ENCODE data around the gene NR4A3.

Gene NR4A3

DNA sequence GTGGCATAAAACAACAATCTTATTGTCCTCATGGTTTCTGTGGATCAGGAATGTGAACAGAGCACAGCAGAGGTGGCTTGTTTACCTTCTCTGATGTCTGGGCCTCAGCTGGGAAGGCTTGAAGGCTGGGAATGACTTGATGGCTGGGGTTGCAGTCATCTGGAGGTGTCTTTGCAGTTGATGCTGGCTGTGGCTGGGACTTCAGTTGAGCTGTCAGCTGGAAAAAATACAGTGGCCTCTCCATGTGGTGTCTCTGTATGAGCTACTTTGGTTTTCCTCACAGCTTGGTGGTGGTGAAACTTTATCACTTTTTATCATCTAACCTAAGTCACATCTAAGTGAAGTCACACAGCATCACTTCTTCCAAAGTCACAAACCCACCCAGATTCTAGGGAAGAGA is 60.1 kb downstream of the NR4A3 start:
- Histone ChIP-seq H3K79me2 (ENCODE audit: insufficient read depth, low read length) (no peaks in the 10 kb centered on the region), H2AFZ (ENCODE audit: low read depth, low read length) (no peak overlapping the region), H3K9ac (ENCODE audit: low read depth, low read length) (no peak overlapping the region), H4K20me1 (ENCODE audit: insufficient read depth, low read length) (no peaks in the 10 kb centered on the region), H3K4me3 (ENCODE audit: low read depth in 1 of 2, low read length in 2 of 2) (no peak overlapping the region), H3K4me2 (ENCODE audit: insufficient read depth, low read length) (no peak overlapping the region), H3K9me3 (ENCODE audit: insufficient read depth, low read length, severe bottlenecking) (no peaks in the 10 kb centered on the region), H3K27ac (ENCODE audit: low read length) (no peak overlapping the region), H3K27me3 (ENCODE audit: insufficient read depth, low read length, poor library complexity) (no peaks in the 10 kb centered on the region), H3K4me1 (ENCODE audit: insufficient read depth, low read length) (no peaks in the 10 kb centered on the region), H3K36me3 (ENCODE audit: insufficient read depth, low read length) (no peaks in the 10 kb centered on the region)
- ATAC-seq (ENCODE audit: insufficient read depth, low read depth) (no peak), DNase-seq (no peak)
- TF ChIP-seq, protein P1, sequence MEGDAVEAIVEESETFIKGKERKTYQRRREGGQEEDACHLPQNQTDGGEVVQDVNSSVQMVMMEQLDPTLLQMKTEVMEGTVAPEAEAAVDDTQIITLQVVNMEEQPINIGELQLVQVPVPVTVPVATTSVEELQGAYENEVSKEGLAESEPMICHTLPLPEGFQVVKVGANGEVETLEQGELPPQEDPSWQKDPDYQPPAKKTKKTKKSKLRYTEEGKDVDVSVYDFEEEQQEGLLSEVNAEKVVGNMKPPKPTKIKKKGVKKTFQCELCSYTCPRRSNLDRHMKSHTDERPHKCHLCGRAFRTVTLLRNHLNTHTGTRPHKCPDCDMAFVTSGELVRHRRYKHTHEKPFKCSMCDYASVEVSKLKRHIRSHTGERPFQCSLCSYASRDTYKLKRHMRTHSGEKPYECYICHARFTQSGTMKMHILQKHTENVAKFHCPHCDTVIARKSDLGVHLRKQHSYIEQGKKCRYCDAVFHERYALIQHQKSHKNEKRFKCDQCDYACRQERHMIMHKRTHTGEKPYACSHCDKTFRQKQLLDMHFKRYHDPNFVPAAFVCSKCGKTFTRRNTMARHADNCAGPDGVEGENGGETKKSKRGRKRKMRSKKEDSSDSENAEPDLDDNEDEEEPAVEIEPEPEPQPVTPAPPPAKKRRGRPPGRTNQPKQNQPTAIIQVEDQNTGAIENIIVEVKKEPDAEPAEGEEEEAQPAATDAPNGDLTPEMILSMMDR (IDR thresholded peaks at IDR 0.05; ENCODE audit: borderline replicate concordance, extremely low read depth, low read length, poor library complexity, severe bottlenecking), result no peak
- no peak for TF ChIP-seq EZH2 (IDR thresholded peaks at IDR 0.05; ENCODE audit: borderline replicate concordance, low read depth, low read length, severe bottlenecking)

DNA sequence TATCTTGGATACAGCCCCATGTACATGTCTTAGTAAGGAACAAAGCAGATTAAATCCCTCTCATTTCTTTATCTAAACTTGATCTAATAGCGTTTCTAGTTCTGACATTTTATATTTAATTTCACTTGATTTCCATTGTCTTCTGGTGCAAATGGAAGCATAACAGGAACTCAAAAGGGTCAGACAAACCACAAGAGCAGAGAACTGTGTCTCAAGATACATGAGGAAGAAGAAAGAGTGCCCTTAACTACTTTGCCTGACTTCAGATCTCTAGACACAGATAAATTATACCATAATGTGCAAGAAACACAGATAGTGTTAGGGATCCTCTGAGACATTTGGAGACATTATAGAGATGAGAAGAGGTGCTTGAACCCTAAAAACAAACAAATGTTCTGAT is 64.1 kb downstream of the NR4A3 start:
- H3K9ac ChIP-seq (ENCODE audit: low read depth, low read length), result no peak overlapping the region

GRCh38 chr9:99889120-99889519 is 67.4 kb downstream of the NR4A3 start:
- Histone ChIP-seq H3K27ac (ENCODE audit: low read length) (no peak overlapping the region), H3K36me3 (ENCODE audit: insufficient read depth, low read length) (no peaks in the 10 kb centered on the region), H2AFZ (ENCODE audit: low read depth, low read length) (no peak overlapping the region), H3K79me2 (ENCODE audit: insufficient read depth, low read length) (no peaks in the 10 kb centered on the region), H3K9me3 (ENCODE audit: insufficient read depth, low read length, severe bottlenecking) (no peaks in the 10 kb centered on the region), H3K4me3 (ENCODE audit: low read depth in 1 of 2, low read length in 2 of 2) (no peak overlapping the region), H3K27me3 (ENCODE audit: insufficient read depth, low read length, poor library complexity) (peaks cover 2% of the 10 kb centered on the region), H3K4me2 (ENCODE audit: insufficient read depth, low read length) (no peak overlapping the region), H3K4me1 (ENCODE audit: insufficient read depth, low read length) (no peaks in the 10 kb centered on the region), H4K20me1 (ENCODE audit: insufficient read depth, low read length) (no peaks in the 10 kb centered on the region), H3K9ac (ENCODE audit: low read depth, low read length) (no peak overlapping the region)
- TF ChIP-seq, protein P1 (IDR thresholded peaks at IDR 0.05; ENCODE audit: borderline replicate concordance, extremely low read depth, low read length, poor library complexity, severe bottlenecking), result peak; percentile 26
- no peak for TF ChIP-seq EZH2 (IDR thresholded peaks at IDR 0.05; ENCODE audit: borderline replicate concordance, low read depth, low read length, severe bottlenecking)
- ATAC-seq (ENCODE audit: insufficient read depth, low read depth) (no peak), DNase-seq (no peak)

More for the DNA sequence above, 64.1 kb downstream of the NR4A3 start:
- H2AFZ ChIP-seq (ENCODE audit: low read depth, low read length), result no peak overlapping the region
- no peaks in the 10 kb centered on the region for H4K20me1 ChIP-seq (ENCODE audit: insufficient read depth, low read length)
- no peak for DNase-seq
- H3K4me3 ChIP-seq (ENCODE audit: low read depth in 1 of 2, low read length in 2 of 2), result no peak overlapping the region
- no peak overlapping the region for H3K27ac ChIP-seq (ENCODE audit: low read length)
- TF ChIP-seq, protein P1 (IDR thresholded peaks at IDR 0.05; ENCODE audit: borderline replicate concordance, extremely low read depth, low read length, poor library complexity, severe bottlenecking), result no peak
- TF ChIP-seq EZH2 (IDR thresholded peaks at IDR 0.05; ENCODE audit: borderline replicate concordance, low read depth, low read length, severe bottlenecking), result no peak
- ATAC-seq (ENCODE audit: insufficient read depth, low read depth), result no peak
- no peaks in the 10 kb centered on the region for H3K4me1 ChIP-seq (ENCODE audit: insufficient read depth, low read length)
- H3K36me3 ChIP-seq (ENCODE audit: insufficient read depth, low read length), result no peaks in the 10 kb centered on the region
- H3K9me3 ChIP-seq (ENCODE audit: insufficient read depth, low read length, severe bottlenecking), result no peaks in the 10 kb centered on the region
- H3K4me2 ChIP-seq (ENCODE audit: insufficient read depth, low read length), result no peak overlapping the region
- no peaks in the 10 kb centered on the region for H3K79me2 ChIP-seq (ENCODE audit: insufficient read depth, low read length)
- H3K27me3 ChIP-seq (ENCODE audit: insufficient read depth, low read length, poor library complexity), result no peaks in the 10 kb centered on the region

GRCh38 chr9:99894826-99895225 is 73.1 kb downstream of the NR4A3 start:
- H2AFZ ChIP-seq (ENCODE audit: low read depth, low read length), result no peak overlapping the region
- no peak overlapping the region for H3K4me3 ChIP-seq (ENCODE audit: low read depth in 1 of 2, low read length in 2 of 2)

More at GRCh38 chr9:99894826-99895225, 73.1 kb downstream of the NR4A3 start:
- no peaks in the 10 kb centered on the region for H3K79me2 ChIP-seq (ENCODE audit: insufficient read depth, low read length)
- no peaks in the 10 kb centered on the region for H3K36me3 ChIP-seq (ENCODE audit: insufficient read depth, low read length)
- H3K4me1 ChIP-seq (ENCODE audit: insufficient read depth, low read length), result no peaks in the 10 kb centered on the region
- H3K4me2 ChIP-seq (ENCODE audit: insufficient read depth, low read length), result no peak overlapping the region
- DNase-seq, result no peak
- H3K27ac ChIP-seq (ENCODE audit: low read length), result no peak overlapping the region
- H3K27me3 ChIP-seq (ENCODE audit: insufficient read depth, low read length, poor library complexity), result peaks cover 5% of the 10 kb centered on the region
- H3K9me3 ChIP-seq (ENCODE audit: insufficient read depth, low read length, severe bottlenecking), result no peaks in the 10 kb centered on the region
- H3K9ac ChIP-seq (ENCODE audit: low read depth, low read length), result no peak overlapping the region
- ATAC-seq (ENCODE audit: insufficient read depth, low read depth), result no peak
- TF ChIP-seq EZH2 (IDR thresholded peaks at IDR 0.05; ENCODE audit: borderline replicate concordance, low read depth, low read length, severe bottlenecking), result no peak
- TF ChIP-seq, protein P1 (IDR thresholded peaks at IDR 0.05; ENCODE audit: borderline replicate concordance, extremely low read depth, low read length, poor library complexity, severe bottlenecking), result no peak
- H4K20me1 ChIP-seq (ENCODE audit: insufficient read depth, low read length), result no peaks in the 10 kb centered on the region

All from DND-41 (cell line).